A549 (cell line): ENCODE data around the gene IQSEC3. TPM values are rescaled to one million over a fixed set of nuclear protein-coding genes. Genes with fewer than 3 reads are reported as not detected.
A peak's percentile ranks its signal among the peaks of the same experiment; 100 is the strongest.
"Not testable (repeated sequence)": the region's sequence is repeated elsewhere in the genome, so short reads cannot be mapped to it uniquely, and the experiment has no call there.

Experiments
- ATAC-seq, 2 experiments: fragments of 200-7000 bp in 1 of 2; fragments of >200 bp in 1 of 2; cut with Nextera tagmentation in 1 of 2; cut with Tn5 transposase in 1 of 2; 3 replicates each; pipeline versions ENCODE4 v1.8.0 to v1.9.1; 2018 to 2020; ENCODE audit warnings: mild to moderate bottlenecking in 1 of 2, moderate library complexity in 1 of 2
- CTCF ChIA-PET: fragments of 300-600 bp; sonication (Branson Sonifier 250); formaldehyde crosslinking; extraction: SDS; loops from one replicate; lab custom pipeline; 2021; ENCODE audit warnings: antibody characterized with exemption, inconsistent platforms; lab: Yijun Ruan, JAX
- POLR2A ChIA-PET: fragments of 350-600 bp; formaldehyde crosslinking; extraction: SDS; loops from one replicate; lab custom pipeline; 2021; ENCODE audit warnings: antibody characterized with exemption, inconsistent platforms; lab: Yijun Ruan, JAX
- DNase-seq, 2 experiments: peaks; one replicate each; pipeline versions ENCODE4 v3.0.0 to v3.0.0-alpha.2; 2011 to 2016; ENCODE audit warnings: low read depth in 1 of 2, low spot score in 1 of 2
- FAIRE-seq: peaks from 2 replicates; lab custom pipeline; 2011; peaks lifted over from hg19 to GRCh38; lab: Jason Lieb, UNC
- H3K27ac ChIP-seq, 2 experiments: fragments of >200 bp; sonication (Bioruptor Twin); formaldehyde crosslinking; 3 replicates each; pipeline ENCODE4 v1.5.1; 2016 to 2017
- H3K4me1 ChIP-seq: fragments of >200 bp; sonication (Bioruptor Twin); formaldehyde crosslinking; 3 replicates; pipeline ENCODE4 v1.6.1; 2016
- H3K4me2 ChIP-seq: fragments of >200 bp; sonication (Bioruptor Twin); formaldehyde crosslinking; 3 replicates; pipeline ENCODE4 v1.6.1; 2016
- H3K4me3 ChIP-seq: fragments of >200 bp; sonication (Bioruptor Twin); formaldehyde crosslinking; 3 replicates; pipeline ENCODE4 v1.5.1; 2016
- H3K9me3 ChIP-seq: fragments of >200 bp; sonication (Bioruptor Twin); formaldehyde crosslinking; 3 replicates; pipeline ENCODE4 v1.6.1; 2016
- WGBS: methylation state at CpG from one replicate; pipeline ENCODE4 v1.1.6; 2017; ENCODE audit errors: missing lambda C conversion rate; 5-methylcytosine and 5-hydroxymethylcytosine counted together
- polyA plus RNA-seq, 4 experiments: library from polyadenylated mRNA; depleted of rRNA in 3 of 4; stranded (reverse); fragments of >200 nt; fragmentation: RNase III in 1 of 4; extraction: RNeasy Plus Mini Kit Qiagen cat#74134 plus additional on column Dnase treatment in 1 of 4; gene quantifications; 2 replicates in 3 of 4; 3 replicates in 1 of 4; pipeline ENCODE4 v1.2.3, GENCODE V29; 2011 to 2017

The IQSEC3 gene
- polyA plus RNA-seq, 2 of the 4 experiments (the other 2 are of a cell fraction): not detected

DNA sequence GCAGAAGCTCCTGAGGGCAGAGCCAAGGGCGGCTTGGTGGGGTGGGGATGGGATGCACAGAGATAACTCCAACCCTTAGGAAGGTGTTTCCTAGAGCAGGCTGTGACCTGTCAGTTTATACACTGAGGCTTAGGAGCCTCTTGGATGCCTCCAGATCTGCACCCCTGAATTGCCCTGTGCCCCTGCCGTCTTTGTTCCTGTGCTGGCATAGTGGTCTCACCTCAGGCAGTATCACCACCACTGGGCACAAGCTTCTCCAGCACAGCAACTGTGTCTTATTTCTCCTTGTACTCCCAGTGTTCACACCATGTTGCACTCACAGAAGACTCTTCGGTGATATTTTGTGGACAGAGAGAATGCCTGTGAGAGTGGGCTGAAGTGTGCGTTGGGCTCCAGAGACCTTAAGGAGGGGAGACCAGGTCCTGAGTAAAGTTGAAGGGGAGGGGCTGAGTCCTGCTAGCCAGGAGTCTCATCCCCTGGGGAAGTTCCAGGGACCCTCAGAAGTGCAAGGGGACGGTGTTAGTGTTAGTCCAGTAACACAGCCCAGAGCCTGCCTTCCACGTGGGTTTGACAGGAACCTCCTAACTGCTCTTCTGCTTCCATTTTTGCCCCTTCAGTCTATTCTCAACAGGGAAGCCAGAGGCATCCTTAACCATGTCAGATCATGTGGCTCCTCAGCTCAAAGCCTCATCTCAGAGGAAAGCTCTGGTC is 26.9 kb upstream of the IQSEC3 start:
- POLR2A ChIA-PET: not testable (repeated sequence)

DNA sequence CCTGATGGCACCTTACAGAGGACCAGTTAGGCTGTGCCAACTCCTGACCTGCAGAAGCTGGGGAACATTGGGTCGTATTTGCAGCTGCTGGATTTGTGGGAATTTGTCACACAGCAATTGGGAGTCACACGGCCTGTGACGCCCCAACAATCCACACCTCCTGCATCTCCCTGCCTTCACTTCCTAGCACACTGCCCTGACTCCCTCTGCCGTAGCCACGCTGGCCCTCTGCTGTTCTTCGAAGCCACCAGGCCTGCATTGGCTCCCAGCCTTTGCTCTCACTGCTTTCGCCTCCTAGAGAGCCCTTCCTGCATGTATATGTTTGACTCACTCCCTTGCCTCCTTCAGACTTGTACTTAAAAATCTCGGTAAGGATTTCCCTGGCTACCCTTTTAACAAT is 22.2 kb upstream of the IQSEC3 start:
- H3K4me3 ChIP-seq, CTCF ChIA-PET, POLR2A ChIA-PET, H3K9me3 ChIP-seq, DNase-seq, ATAC-seq, H3K27ac ChIP-seq, H3K4me1 ChIP-seq, H3K4me2 ChIP-seq, FAIRE-seq: not testable (repeated sequence)
- 13% methylated on average over 8 of the region's 8 CpGs for WGBS

More for the DNA sequence above, 26.9 kb upstream of the IQSEC3 start:
- DNase-seq, H3K9me3 ChIP-seq, CTCF ChIA-PET, H3K4me1 ChIP-seq, H3K4me2 ChIP-seq, H3K4me3 ChIP-seq, FAIRE-seq, H3K27ac ChIP-seq, ATAC-seq: not testable (repeated sequence)
- WGBS: 31% methylated on average over 6 of the region's 6 CpGs

DNA sequence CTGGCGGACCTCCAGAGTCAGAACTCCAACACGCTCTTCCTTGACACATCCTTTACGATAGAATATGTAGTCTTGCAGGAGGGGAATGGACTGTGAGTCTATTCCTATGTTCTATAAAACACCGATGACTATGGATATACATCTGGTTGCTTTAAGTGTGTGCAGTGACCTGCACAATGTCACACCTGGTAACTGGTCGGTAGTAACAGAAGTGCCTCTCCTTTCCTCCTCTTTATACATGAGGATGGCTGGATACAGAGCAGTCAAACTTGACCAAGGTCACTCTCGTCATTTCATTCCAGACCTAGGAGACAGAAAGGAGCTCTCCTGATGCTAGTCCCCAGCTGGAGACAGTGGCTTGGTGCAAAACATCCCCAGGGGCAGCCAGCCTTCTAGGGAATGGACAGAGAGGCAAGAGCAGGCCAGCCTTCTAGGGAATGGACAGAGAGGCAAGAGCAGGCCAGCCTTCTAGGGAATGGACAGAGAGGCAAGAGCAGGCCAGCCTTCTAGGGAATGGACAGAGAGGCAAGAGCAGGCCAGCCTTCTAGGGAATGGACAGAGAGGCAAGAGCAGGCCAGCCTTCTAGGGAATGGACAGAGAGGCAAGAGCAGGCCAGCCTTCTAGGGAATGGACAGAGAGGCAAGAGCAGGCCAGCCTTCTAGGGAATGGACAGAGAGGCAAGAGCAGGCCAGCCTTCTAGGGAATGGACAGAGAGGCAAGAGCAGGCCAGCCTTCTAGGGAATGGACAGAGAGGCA is 21.2 kb upstream of the IQSEC3 start:
- H3K4me2 ChIP-seq, H3K4me3 ChIP-seq, POLR2A ChIA-PET, H3K4me1 ChIP-seq, H3K9me3 ChIP-seq, FAIRE-seq, DNase-seq, H3K27ac ChIP-seq: not testable (repeated sequence)
- CTCF ChIA-PET: interaction anchor here (0.6 kb wide), 1 partner anchor 9 kb away, joined by 3 read pairs; no protein-coding TSS in a partner anchor
- peak; percentile 50 to 57; a peak in 4 of 6 replicates for ATAC-seq
- 13% methylated on average over 6 of the region's 6 CpGs for WGBS

DNA sequence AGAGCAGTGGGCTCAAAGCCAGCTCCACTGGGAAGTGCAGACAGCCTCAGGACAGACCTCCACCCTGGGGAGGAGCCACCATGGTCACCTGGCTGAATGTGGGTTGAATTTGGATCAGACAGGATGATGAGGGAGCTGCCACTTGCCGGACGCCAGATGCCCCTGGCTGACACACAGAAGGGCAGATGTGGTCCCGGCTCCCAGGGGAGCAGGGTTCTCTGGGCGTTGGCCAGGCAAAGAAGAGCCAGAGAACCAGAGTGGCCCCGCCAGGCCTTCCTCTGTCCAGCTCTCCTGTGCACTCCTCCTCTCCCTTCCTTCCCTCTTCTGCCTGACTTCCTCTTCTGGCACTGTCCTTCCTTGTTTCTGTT is 20.6 kb upstream of the IQSEC3 start:
- H3K4me2 ChIP-seq, H3K9me3 ChIP-seq, H3K4me1 ChIP-seq, H3K4me3 ChIP-seq, H3K27ac ChIP-seq, DNase-seq, POLR2A ChIA-PET, FAIRE-seq: not testable (repeated sequence)
- CTCF ChIA-PET: interaction anchor here (0.6 kb wide), 1 partner anchor 8 kb away, joined by 3 read pairs; no protein-coding TSS in a partner anchor
- WGBS: 24% methylated on average over 5 of the region's 5 CpGs
- peak; percentile 47 to 58; a peak in 5 of 6 replicates for ATAC-seq

DNA sequence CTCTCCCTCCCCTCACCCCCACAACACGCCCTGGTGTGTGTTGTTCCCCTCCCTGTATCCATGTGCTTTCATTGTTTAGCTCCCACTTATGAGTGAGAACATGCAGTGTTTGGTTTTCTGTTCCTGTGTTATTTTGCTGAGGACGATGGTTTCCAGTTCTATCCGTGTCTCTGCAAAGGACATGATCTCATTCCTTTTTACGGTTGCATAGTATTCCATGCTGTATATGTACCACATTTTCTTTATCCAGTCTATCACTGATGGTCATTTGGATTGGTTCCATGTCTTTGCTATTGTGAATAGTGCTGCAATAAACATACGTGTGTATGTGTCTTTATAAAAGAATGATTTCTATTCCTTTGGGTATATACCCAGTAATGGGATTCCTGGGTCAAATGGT is 20.0 kb upstream of the IQSEC3 start:
- DNase-seq, FAIRE-seq, H3K4me1 ChIP-seq, H3K9me3 ChIP-seq, H3K4me2 ChIP-seq, POLR2A ChIA-PET, H3K4me3 ChIP-seq, CTCF ChIA-PET, ATAC-seq, H3K27ac ChIP-seq: not testable (repeated sequence)
- WGBS: 11% methylated on average over 5 of the region's 5 CpGs

DNA sequence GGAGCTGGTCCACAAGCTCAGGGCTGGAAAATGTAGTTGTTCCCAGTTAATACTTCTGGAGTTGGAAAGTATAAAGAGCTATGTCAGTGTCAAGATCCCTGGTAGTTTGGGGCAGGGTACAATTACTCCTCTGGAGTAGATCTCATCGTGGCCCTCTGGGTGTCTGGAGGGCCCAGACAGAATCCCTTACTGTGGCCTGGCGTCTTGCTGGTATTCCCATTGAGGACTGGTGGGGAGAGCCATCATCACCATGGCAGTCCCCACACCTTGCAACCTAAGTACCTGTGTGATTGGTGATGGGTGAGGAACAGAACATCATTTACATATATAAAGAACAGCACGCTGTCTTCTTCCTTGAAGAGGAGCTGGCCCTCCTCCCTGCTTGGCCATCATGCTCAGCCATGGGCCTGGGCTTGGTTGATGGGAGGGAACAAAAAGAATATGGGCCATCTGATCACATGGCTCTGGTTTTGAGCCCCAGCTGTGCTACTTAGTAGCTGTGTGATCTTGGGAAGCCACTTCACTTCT is 18.8 kb upstream of the IQSEC3 start:
- H3K4me2 ChIP-seq, CTCF ChIA-PET, FAIRE-seq, H3K4me3 ChIP-seq, DNase-seq, H3K27ac ChIP-seq, H3K4me1 ChIP-seq, H3K9me3 ChIP-seq: not testable (repeated sequence)
- POLR2A ChIA-PET: interaction anchor here (0.6 kb wide), 1 partner anchor 170 kb away, joined by 4 read pairs; no protein-coding TSS in a partner anchor
- ATAC-seq: peak; percentile 21 to 36; a peak in 3 of 6 replicates
- WGBS: 3% methylated on average over 3 of the region's 3 CpGs

DNA sequence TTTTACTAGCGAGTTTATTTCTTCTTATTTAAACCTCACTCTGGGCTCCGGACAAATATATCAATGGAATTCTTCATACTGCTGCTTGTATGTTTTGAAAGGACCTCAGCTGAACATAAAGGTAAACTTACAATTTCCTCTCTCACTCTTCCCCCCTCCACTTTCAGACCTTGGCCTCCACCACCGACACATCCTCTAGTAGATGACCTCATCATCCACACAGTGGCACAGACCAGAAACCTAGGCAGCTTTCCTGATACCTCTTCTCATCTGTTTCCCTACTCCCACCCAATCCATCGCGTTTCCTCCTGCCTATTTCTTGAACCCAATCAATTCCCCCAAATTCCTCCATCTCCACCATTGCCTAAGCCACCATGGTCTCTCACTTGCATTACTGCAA is 17.4 kb upstream of the IQSEC3 start:
- 10% methylated on average over 5 of the region's 5 CpGs for WGBS

DNA sequence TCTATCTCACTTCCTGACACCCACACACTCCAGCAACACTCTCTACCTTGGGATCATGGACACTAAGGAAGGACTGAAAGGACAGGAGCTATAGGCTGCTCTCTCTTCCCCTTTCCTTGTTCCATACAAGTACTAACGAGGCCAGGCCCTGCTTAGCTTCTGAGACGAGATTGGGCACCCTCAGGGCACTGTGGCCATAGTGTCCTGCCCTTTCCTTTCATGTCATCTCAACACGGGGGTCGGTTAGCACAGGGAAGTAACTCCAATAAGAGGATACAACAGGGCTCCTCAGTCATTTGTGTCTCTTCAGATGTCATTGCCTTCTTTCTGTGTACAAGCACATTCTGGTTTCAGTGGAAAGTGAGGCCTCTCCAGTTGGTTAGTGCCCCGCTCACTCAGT is 15.5 kb upstream of the IQSEC3 start:
- 16% methylated on average over 5 of the region's 5 CpGs for WGBS
- H3K4me1 ChIP-seq, FAIRE-seq, DNase-seq, H3K9me3 ChIP-seq, H3K27ac ChIP-seq, CTCF ChIA-PET, POLR2A ChIA-PET, H3K4me3 ChIP-seq, ATAC-seq, H3K4me2 ChIP-seq: not testable (repeated sequence)

More for the DNA sequence above, 17.4 kb upstream of the IQSEC3 start:
- H3K27ac ChIP-seq, CTCF ChIA-PET, FAIRE-seq, H3K4me1 ChIP-seq, H3K4me3 ChIP-seq, H3K4me2 ChIP-seq, ATAC-seq, DNase-seq, POLR2A ChIA-PET, H3K9me3 ChIP-seq: not testable (repeated sequence)

DNA sequence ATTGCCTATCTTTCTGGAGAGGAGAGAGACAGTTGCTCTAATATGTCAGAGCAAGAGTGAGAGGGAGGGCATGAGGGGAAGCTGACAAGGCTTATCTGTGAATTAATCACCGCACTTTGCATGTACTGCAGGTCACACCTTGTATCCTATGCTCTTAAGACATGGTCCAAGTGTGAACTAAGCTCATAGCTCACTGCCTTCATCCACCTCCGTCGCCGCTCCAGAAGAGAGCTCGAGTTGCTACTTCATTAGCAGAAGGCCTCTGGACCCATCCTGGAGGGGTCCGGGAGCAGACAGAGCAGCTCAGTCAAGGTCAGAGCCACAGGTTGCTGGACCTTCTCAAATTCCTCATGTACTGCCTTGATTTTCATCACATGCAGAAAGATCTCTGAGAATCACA is 14.6 kb upstream of the IQSEC3 start:
- ATAC-seq, FAIRE-seq, DNase-seq, CTCF ChIA-PET, H3K4me1 ChIP-seq, H3K27ac ChIP-seq, POLR2A ChIA-PET, H3K4me3 ChIP-seq, H3K4me2 ChIP-seq, H3K9me3 ChIP-seq: not testable (repeated sequence)
- 12% methylated on average over 6 of the region's 6 CpGs for WGBS

DNA sequence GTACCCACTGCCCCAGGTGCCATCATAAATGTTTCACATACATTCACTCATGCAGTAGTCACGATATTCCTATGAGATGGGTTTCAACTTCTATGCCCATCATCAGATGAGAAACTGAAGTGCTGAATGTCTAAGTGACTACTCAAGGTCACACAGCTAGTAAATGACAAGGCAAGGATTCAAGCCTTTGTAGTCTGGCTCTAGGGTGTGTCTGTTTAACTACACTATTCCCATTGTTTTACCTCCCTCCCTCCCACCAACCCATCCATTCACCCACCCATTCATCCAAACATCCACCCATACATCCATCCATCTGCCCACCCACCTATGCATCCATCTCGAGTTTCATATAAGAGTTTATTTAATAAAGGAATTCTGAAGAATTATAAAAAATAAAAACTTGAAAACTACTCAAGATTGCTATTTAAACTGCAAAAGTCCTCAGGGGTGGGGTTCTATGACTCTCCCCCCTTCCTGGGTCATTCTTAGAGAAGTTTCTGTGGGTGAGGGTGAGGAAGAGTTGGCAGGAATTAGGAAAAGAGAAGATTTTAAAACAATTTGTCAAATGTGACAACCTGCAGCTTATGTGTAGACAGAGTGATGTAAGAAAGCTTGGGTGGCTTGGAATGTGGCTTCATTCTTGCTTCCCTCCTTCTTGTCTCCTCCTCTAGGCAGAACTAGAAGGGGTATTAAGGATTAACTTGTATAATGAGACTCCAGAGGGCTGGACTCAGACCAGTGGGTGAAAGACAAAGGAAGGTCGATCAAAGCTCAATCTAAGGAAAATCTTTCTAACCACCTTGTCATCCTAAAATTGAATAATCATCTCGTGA is 13.4 kb upstream of the IQSEC3 start:
- WGBS: 3% methylated on average over 4 of the region's 4 CpGs
- H3K9me3 ChIP-seq, POLR2A ChIA-PET, DNase-seq, H3K27ac ChIP-seq, H3K4me3 ChIP-seq, H3K4me1 ChIP-seq, CTCF ChIA-PET, H3K4me2 ChIP-seq, FAIRE-seq: not testable (repeated sequence)
- ATAC-seq: peak in 1 of 2 experiments; percentile 15; a peak in 2 of 6 replicates
